ENCODE results near the gene FN1. TPM values are rescaled to one million over a fixed set of nuclear protein-coding genes. Genes with fewer than 3 reads are reported as not detected.
A peak's percentile ranks its signal among the peaks of the same experiment; 100 is the strongest.

The FN1 gene
- total RNA-seq, 2 donors from 2014 or later = 27.4 to 53.7 TPM

GRCh38 chr2:215479536-215480240 lies 43.8 kb upstream of the FN1 start:
- DNase-seq = peak in 3 of 4 donors; percentile 36 to 45 (median 41)
- H3K9me3 ChIP-seq = no peaks in the 10 kb centered on the region
- H3K27me3 ChIP-seq = no peaks in the 10 kb centered on the region
- no peak overlapping the region for H3K27ac ChIP-seq
- TF ChIP-seq, protein P1, sequence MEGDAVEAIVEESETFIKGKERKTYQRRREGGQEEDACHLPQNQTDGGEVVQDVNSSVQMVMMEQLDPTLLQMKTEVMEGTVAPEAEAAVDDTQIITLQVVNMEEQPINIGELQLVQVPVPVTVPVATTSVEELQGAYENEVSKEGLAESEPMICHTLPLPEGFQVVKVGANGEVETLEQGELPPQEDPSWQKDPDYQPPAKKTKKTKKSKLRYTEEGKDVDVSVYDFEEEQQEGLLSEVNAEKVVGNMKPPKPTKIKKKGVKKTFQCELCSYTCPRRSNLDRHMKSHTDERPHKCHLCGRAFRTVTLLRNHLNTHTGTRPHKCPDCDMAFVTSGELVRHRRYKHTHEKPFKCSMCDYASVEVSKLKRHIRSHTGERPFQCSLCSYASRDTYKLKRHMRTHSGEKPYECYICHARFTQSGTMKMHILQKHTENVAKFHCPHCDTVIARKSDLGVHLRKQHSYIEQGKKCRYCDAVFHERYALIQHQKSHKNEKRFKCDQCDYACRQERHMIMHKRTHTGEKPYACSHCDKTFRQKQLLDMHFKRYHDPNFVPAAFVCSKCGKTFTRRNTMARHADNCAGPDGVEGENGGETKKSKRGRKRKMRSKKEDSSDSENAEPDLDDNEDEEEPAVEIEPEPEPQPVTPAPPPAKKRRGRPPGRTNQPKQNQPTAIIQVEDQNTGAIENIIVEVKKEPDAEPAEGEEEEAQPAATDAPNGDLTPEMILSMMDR (IDR thresholded peaks at IDR 0.05) = no peak
- no peak for TF ChIP-seq POLR2A (IDR thresholded peaks at IDR 0.05)
- intact Hi-C loops (cut with DNase I) = no loop called here
- no peak overlapping the region for H3K4me3 ChIP-seq
- no peak for ATAC-seq
- no peaks in the 10 kb centered on the region for H3K36me3 ChIP-seq (replicated peaks in 1 of 2; ENCODE audit: insufficient read depth in 1 of 2, low read depth in 2 of 2)
- 37 to 39% methylated on average over 6 of the region's 6 CpGs for WGBS, 2 donors
- no peaks in the 10 kb centered on the region for H3K4me1 ChIP-seq

GRCh38 chr2:215479121-215479520 lies 43.3 kb upstream of the FN1 start:
- TF ChIP-seq, protein P1 (IDR thresholded peaks at IDR 0.05) = no peak
- no peak for TF ChIP-seq POLR2A (IDR thresholded peaks at IDR 0.05)
- Histone ChIP-seq H3K27ac (no peak overlapping the region), H3K9me3 (no peaks in the 10 kb centered on the region), H3K27me3 (no peaks in the 10 kb centered on the region), H3K4me3 (no peak overlapping the region), H3K4me1 (no peaks in the 10 kb centered on the region), H3K36me3 (replicated peaks in 1 of 2; ENCODE audit: insufficient read depth in 1 of 2, low read depth in 2 of 2) (no peaks in the 10 kb centered on the region)
- no peak for ATAC-seq
- DNase-seq = no peak
- 73% methylated on average over 2 of the region's 2 CpGs for WGBS, 2 donors
- intact Hi-C loops (cut with DNase I) = no loop called here

- Histone ChIP-seq H3K36me3 (replicated peaks in 1 of 2; ENCODE audit: insufficient read depth in 1 of 2, low read depth in 2 of 2) (no peaks in the 10 kb centered on the region), H3K27ac (no peak overlapping the region), H3K9me3 (no peaks in the 10 kb centered on the region), H3K4me3 (no peak overlapping the region), H3K27me3 (no peaks in the 10 kb centered on the region), H3K4me1 (no peaks in the 10 kb centered on the region)
- TF ChIP-seq, protein P1 (IDR thresholded peaks at IDR 0.05) = no peak
- no peak for TF ChIP-seq POLR2A (IDR thresholded peaks at IDR 0.05)
- no peak for ATAC-seq
- intact Hi-C loops (cut with DNase I) = no loop called here
- no peak for DNase-seq
- 57 to 68% methylated on average over 2 of the region's 2 CpGs for WGBS, 2 donors
These were observed 40.6 kb upstream of the FN1 start for GRCh38 chr2:215476424-215476823.

DNA sequence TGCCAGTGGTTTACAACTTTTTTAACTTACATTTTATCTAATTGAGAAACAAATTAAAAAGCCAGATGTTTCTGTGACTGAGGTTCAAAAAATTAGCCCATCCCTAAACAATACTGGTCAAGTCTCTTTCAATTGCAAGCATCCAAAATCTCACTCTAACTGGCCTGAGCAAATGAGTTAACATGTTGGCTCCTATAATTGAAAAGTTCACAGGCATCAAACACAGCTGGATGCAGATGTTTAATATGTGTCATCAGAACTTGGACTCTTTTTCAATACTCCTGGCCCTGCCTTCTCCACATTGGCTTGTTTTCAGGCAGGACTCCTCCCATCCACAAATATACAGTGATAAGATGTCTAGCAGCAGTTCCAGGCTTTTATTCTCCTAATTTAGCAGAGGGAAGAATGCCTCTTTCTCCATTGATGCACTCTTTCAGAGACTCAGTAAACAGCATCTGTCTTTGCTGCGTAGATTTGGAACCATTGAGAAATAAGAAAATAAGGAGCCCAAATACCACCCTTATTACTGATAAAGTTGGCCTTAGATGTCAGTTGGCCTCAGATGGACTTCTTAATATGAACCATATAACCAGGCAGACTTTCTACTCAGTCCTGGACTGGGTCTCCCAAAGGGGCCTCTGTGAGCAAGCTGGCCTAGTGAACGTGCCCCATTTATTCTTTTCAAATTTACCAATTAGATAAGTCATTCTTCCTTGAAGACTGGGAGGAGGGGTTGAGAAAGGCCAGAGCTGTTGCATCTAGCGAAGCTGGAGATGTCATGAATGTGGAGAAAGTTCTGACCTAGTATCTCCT lies 30.4 kb upstream of the FN1 start:
- Histone ChIP-seq H3K36me3 (replicated peaks in 1 of 2; ENCODE audit: insufficient read depth in 1 of 2, low read depth in 2 of 2) (no peaks in the 10 kb centered on the region), H3K27me3 (no peaks in the 10 kb centered on the region), H3K27ac (no peak overlapping the region), H3K9me3 (no peaks in the 10 kb centered on the region), H3K4me1 (no peaks in the 10 kb centered on the region), H3K4me3 (no peak overlapping the region)
- WGBS, 2 donors = 61 to 65% methylated on average over 3 of the region's 3 CpGs
- TF ChIP-seq, protein P1 (IDR thresholded peaks at IDR 0.05) = no peak
- TF ChIP-seq POLR2A (IDR thresholded peaks at IDR 0.05) = no peak
- intact Hi-C loops (cut with DNase I) = no loop called here
- ATAC-seq (no peak), DNase-seq (no peak)

Measured in body of pancreas (tissue), 4 donors.